Tibial nerve (tissue), 3 donors: ENCODE measurements around the gene AMPD3.

ENCODE experiments used
- CTCF ChIP-seq, 5 experiments: fragments of 200-600 bp in 3 of 5; fragments of 450-650 bp in 2 of 5; sonication (generic) in 3 of 5; IDR thresholded peaks; one replicate each; pipeline ENCODE4 v1.5.1; 2016 to 2019; ENCODE audit warnings: antibody characterized with exemption in 5 of 5, mild to moderate bottlenecking in 3 of 5, moderate library complexity in 2 of 5
- POLR2A ChIP-seq, 2 donors: fragments of 450-650 bp; IDR thresholded peaks; one replicate each; pipeline ENCODE4 v1.6.1; 2017; ENCODE audit warnings: antibody characterized with exemption in 2 of 2, mild to moderate bottlenecking in 2 of 2, moderate library complexity in 2 of 2

- no peak for TF ChIP-seq CTCF (IDR thresholded peaks at IDR 0.05)
- TF ChIP-seq POLR2A (IDR thresholded peaks at IDR 0.05): no peak
These were observed 49.4 kb downstream of the AMPD3 start for GRCh38 chr11:10504490-10504889.
